Upper lobe of right lung (tissue), 1 donor: Measurements from ENCODE around the gene ABHD17B. TPM values are rescaled to one million over a fixed set of nuclear protein-coding genes. Genes with fewer than 3 reads are reported as not detected.

Experiments
- ATAC-seq: fragments of 200-7000 bp; cut with Tn5 transposase; one replicate; pipeline ENCODE4 v1.9.1; 2020; ENCODE audit warnings: mild to moderate bottlenecking, moderate library complexity
- DNase-seq: peaks from one replicate; pipeline ENCODE4 v3.0.0-alpha.2; 2020
- H3K27ac ChIP-seq: fragments of 200-600 bp; one replicate; pipeline ENCODE4 v1.8.0; 2022
- H3K27me3 ChIP-seq: fragments of 200-600 bp; one replicate; pipeline ENCODE4 v1.8.0; 2022; ENCODE audit warnings: mild to moderate bottlenecking
- H3K36me3 ChIP-seq: fragments of 200-600 bp; one replicate; pipeline ENCODE4 v1.8.0; 2022
- H3K4me1 ChIP-seq: fragments of 200-600 bp; one replicate; pipeline ENCODE4 v1.8.0; 2022
- H3K4me3 ChIP-seq: fragments of 200-600 bp; one replicate; pipeline ENCODE4 v1.8.0; 2022; ENCODE audit warnings: mild to moderate bottlenecking
- H3K9me3 ChIP-seq: fragments of 200-600 bp; one replicate; pipeline ENCODE4 v1.8.0; 2022
- CTCF ChIP-seq: fragments of 200-600 bp; IDR thresholded peaks from one replicate; pipeline ENCODE4 v1.8.0; 2022; ENCODE audit warnings: antibody characterized with exemption
- intact Hi-C: fragments of 100-400 bp; cut with DNase I; formaldehyde crosslinking; loops from one replicate; pipeline ENCODE4 v1.11.0; 2022
- total RNA-seq: library from RNA; stranded (reverse); fragmentation: NEBNext Ultra II Directional; extraction: Animal tissue kit (Norgen Biotek cat#: 25700); gene quantifications from one replicate; pipeline ENCODE4 v1.2.1, GENCODE V29; 2021
- donor health status: DM: no; HTN: yes; CAD: no; lungs with severe emphysema.

The ABHD17B gene
- total RNA-seq, 1 donor from 2014 or later: 14.3 TPM

DNA sequence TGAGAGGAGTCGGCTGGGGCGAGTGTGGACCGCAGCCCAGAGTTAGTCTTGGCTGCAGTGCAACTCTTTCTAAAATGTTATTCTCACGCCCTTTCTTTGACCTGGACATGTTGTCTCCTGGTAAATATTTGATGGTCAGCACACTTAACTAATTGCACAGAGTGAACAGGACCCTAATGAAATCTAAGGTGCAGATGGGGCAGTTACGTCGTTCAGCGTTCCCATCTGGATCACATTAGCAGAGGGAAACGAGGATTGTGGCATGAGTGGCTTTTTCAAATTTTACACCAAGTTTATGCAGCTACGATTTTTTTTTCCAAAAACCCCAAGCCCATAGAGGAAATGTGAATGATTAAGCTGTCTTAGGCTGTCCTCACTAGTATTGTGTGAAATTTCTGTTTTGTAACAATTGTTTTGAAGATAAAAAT, 929 bp upstream of the ABHD17B start:
- intact Hi-C loops: no loop called here
- Histone ChIP-seq H3K4me3 (peak overlapping the region; percentile 94), H3K27ac (peak overlapping the region; percentile 93), H3K27me3 (no peaks in the 10 kb centered on the region), H3K9me3 (no peaks in the 10 kb centered on the region), H3K4me1 (peaks cover 33% of the 10 kb centered on the region), H3K36me3 (no peaks in the 10 kb centered on the region)
- no peak for TF ChIP-seq CTCF
- DNase-seq (no peak), ATAC-seq (no peak)

GRCh38 chr9:71910650-71911060, 338 bp downstream of the ABHD17B start:
- Histone ChIP-seq H3K36me3 (no peaks in the 10 kb centered on the region), H3K27ac (peak overlapping the region; percentile 93), H3K9me3 (no peaks in the 10 kb centered on the region), H3K4me3 (peak overlapping the region; percentile 94), H3K4me1 (peaks cover 33% of the 10 kb centered on the region), H3K27me3 (no peaks in the 10 kb centered on the region)
- DNase-seq (no peak), ATAC-seq (peak; percentile 49)
- TF ChIP-seq CTCF: no peak
- intact Hi-C loops: no loop called here

DNA sequence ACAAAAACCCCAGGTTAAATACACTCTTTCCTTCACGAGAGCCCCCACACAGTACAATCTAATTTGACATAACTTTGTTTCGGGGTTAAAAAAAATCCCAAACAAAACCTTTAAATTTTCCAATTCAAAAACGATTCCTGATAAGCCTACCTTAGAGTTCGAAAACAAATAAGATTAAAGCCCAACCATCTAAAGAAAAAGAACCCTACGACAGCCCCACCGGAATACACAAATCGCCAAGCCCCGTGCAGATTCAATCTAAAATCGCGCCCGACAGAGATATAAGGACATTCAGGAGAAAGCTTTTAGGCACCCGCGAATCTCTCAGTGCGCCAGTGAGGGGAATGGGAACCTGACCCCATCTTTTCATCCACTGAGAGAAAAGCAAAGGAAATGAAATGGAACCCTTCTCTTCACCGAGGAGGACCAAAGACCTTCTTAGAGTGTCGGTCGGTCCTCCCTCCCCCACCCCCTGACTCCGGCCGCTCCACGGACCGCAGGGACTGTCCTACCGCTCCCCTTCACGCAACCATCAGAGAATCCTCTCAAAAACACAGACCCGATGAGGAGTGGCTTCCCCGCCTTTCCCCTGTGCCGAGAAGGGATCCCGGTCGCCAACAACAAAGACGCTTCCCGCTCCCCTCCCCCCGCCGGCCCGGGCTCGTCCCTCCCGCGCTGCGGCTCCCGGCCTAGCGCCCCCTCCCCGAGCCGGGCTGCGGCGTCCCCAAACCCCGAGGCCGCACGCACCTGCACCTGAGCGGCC, 925 bp downstream of the ABHD17B start:
- ATAC-seq: peak; percentile 29
- intact Hi-C loops: no loop called here
- H3K27ac ChIP-seq: peak overlapping the region; percentile 93

DNA sequence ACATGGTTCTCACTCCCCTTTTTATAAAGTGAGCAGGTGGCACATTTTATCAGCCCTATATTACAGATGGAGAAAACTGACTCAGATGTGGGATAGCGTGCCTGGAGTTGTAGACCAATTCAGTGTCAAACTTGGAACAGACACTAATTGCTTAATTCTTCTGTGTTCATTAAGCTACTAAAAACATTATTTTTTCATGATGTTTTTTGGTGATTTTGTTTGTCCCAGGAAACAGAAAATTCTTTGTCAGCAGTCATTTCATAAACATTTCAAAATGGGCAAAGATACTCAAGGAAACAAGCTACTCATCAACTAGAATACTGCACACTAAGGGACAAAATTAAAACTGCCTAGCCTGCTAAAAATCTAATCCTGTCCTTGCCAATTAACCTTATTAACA, 2.2 kb downstream of the ABHD17B start:
- Histone ChIP-seq H3K27me3 (no peaks in the 10 kb centered on the region), H3K4me3 (peak overlapping the region; percentile 94), H3K36me3 (no peaks in the 10 kb centered on the region), H3K9me3 (no peaks in the 10 kb centered on the region), H3K27ac (no peak overlapping the region), H3K4me1 (peaks cover 33% of the 10 kb centered on the region)
- intact Hi-C loops: no loop called here
- ATAC-seq: no peak
- no peak for DNase-seq
- no peak for TF ChIP-seq CTCF

More for the DNA sequence above, 925 bp downstream of the ABHD17B start:
- peak; percentile 81 for DNase-seq
- Histone ChIP-seq H3K4me3 (peak overlapping the region; percentile 94), H3K36me3 (no peaks in the 10 kb centered on the region), H3K9me3 (no peaks in the 10 kb centered on the region), H3K27me3 (no peaks in the 10 kb centered on the region), H3K4me1 (peaks cover 33% of the 10 kb centered on the region)
- no peak for TF ChIP-seq CTCF

- TF ChIP-seq CTCF: no peak
- intact Hi-C loops: no loop called here
- no peak for DNase-seq
These were observed 6.9 kb downstream of the ABHD17B start for GRCh38 chr9:71904076-71904475.

More at GRCh38 chr9:71904076-71904475, 6.9 kb downstream of the ABHD17B start:
- H3K36me3 ChIP-seq: no peaks in the 10 kb centered on the region
- no peak overlapping the region for H3K4me3 ChIP-seq
- H3K27ac ChIP-seq: no peak overlapping the region
- no peaks in the 10 kb centered on the region for H3K9me3 ChIP-seq
- H3K4me1 ChIP-seq: peaks cover 14% of the 10 kb centered on the region
- ATAC-seq: no peak
- no peaks in the 10 kb centered on the region for H3K27me3 ChIP-seq
